ENCODE results near the gene GPR35. TPM values are rescaled to one million over a fixed set of nuclear protein-coding genes. Genes with fewer than 3 reads are reported as not detected.

GPR35 gene
- total and polyA plus RNA-seq, 2 of the 13 experiments (the other 11 are each of a cell fraction or from before 2014, with no cell fraction given): 27.1 to 44.2 TPM

DNA sequence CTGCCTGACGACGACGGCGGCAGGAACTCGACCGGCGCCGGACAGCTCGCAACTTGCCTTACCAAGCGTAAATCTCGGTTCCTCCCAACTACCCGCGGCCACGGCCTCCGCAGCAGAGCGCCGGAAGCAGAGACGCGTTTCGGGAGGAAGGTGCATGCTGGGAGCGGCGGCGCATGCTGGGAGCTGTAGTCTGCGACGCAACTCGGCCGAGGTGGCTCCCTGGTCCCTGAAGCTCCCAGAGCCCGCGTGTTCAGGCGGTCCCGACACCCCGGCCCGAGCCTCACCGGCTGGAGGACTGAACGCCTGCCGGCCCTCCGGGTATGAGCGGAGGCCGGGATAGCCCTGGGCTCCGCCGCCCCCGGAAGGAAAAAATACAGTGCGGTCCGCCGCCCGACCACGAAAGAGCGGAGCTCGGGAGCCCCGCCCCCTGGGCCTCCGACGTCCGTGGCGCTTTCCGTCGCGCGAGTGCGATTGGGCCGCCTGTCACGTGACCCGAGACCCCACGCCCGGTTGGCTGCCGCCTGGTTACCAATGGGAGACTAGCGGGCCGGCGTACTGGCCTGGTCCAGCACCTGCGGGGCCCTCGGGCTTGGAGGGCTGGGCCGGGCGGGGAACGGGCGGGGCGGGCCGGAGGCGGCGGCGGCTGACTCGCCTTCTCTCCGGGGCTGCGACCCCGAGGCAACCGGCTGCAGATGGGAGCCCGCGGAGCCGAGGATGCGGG, 38.9 kb upstream of the GPR35 start, which contains the start of gene CAPN10 (continued):
- TF ChIP-seq ZMYM3 (CRISPR knock-in tag; IDR thresholded peaks at IDR 0.05): no peak
- TF ChIP-seq, protein P1, sequence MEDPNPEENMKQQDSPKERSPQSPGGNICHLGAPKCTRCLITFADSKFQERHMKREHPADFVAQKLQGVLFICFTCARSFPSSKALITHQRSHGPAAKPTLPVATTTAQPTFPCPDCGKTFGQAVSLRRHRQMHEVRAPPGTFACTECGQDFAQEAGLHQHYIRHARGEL (CRISPR knock-in tag; IDR thresholded peaks at IDR 0.05): no peak
- no peak for TF ChIP-seq JUND (CRISPR knock-in tag; IDR thresholded peaks at IDR 0.05)
- TF ChIP-seq HOXA9 (CRISPR knock-in tag; IDR thresholded peaks at IDR 0.05; ENCODE audit: borderline replicate concordance): peak; percentile 88; the same call in 1 of the 2 replicates
- TF ChIP-seq, protein P2, sequence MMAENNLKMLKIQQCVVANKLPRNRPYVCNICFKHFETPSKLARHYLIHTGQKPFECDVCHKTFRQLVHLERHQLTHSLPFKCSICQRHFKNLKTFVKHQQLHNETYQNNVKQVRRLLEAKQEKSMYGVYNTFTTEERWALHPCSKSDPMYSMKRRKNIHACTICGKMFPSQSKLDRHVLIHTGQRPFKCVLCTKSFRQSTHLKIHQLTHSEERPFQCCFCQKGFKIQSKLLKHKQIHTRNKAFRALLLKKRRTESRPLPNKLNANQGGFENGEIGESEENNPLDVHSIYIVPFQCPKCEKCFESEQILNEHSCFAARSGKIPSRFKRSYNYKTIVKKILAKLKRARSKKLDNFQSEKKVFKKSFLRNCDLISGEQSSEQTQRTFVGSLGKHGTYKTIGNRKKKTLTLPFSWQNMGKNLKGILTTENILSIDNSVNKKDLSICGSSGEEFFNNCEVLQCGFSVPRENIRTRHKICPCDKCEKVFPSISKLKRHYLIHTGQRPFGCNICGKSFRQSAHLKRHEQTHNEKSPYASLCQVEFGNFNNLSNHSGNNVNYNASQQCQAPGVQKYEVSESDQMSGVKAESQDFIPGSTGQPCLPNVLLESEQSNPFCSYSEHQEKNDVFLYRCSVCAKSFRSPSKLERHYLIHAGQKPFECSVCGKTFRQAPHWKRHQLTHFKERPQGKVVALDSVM (CRISPR knock-in tag; IDR thresholded peaks at IDR 0.05): no peak; the same call in 1 of the 2 replicates
- TF ChIP-seq, protein P3, sequence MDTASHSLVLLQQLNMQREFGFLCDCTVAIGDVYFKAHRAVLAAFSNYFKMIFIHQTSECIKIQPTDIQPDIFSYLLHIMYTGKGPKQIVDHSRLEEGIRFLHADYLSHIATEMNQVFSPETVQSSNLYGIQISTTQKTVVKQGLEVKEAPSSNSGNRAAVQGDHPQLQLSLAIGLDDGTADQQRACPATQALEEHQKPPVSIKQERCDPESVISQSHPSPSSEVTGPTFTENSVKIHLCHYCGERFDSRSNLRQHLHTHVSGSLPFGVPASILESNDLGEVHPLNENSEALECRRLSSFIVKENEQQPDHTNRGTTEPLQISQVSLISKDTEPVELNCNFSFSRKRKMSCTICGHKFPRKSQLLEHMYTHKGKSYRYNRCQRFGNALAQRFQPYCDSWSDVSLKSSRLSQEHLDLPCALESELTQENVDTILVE (CRISPR knock-in tag; IDR thresholded peaks at IDR 0.05): peak; percentile 75
- no peak for TF ChIP-seq PCBP2 (optimal IDR thresholded peaks at IDR 0.05; ENCODE audit: low read depth, low read length, poor library complexity, severe bottlenecking)
- TF ChIP-seq, protein P4, sequence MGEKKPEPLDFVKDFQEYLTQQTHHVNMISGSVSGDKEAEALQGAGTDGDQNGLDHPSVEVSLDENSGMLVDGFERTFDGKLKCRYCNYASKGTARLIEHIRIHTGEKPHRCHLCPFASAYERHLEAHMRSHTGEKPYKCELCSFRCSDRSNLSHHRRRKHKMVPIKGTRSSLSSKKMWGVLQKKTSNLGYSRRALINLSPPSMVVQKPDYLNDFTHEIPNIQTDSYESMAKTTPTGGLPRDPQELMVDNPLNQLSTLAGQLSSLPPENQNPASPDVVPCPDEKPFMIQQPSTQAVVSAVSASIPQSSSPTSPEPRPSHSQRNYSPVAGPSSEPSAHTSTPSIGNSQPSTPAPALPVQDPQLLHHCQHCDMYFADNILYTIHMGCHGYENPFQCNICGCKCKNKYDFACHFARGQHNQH (CRISPR knock-in tag; IDR thresholded peaks at IDR 0.05): peak; percentile 69; the same call in 1 of the 2 replicates
- TF ChIP-seq, protein P5, sequence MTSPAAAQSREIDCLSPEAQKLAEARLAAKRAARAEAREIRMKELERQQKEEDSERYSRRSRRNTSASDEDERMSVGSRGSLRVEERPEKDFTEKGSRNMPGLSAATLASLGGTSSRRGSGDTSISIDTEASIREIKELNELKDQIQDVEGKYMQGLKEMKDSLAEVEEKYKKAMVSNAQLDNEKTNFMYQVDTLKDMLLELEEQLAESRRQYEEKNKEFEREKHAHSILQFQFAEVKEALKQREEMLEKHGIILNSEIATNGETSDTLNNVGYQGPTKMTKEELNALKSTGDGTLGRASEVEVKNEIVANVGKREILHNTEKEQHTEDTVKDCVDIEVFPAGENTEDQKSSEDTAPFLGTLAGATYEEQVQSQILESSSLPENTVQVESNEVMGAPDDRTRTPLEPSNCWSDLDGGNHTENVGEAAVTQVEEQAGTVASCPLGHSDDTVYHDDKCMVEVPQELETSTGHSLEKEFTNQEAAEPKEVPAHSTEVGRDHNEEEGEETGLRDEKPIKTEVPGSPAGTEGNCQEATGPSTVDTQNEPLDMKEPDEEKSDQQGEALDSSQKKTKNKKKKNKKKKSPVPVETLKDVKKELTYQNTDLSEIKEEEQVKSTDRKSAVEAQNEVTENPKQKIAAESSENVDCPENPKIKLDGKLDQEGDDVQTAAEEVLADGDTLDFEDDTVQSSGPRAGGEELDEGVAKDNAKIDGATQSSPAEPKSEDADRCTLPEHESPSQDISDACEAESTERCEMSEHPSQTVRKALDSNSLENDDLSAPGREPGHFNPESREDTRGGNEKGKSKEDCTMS (CRISPR knock-in tag; conservative IDR thresholded peaks at IDR 0.05): no peak
- TF ChIP-seq MEF2D (CRISPR knock-in tag; IDR thresholded peaks at IDR 0.05): peak; percentile 85
- TF ChIP-seq, protein P6, sequence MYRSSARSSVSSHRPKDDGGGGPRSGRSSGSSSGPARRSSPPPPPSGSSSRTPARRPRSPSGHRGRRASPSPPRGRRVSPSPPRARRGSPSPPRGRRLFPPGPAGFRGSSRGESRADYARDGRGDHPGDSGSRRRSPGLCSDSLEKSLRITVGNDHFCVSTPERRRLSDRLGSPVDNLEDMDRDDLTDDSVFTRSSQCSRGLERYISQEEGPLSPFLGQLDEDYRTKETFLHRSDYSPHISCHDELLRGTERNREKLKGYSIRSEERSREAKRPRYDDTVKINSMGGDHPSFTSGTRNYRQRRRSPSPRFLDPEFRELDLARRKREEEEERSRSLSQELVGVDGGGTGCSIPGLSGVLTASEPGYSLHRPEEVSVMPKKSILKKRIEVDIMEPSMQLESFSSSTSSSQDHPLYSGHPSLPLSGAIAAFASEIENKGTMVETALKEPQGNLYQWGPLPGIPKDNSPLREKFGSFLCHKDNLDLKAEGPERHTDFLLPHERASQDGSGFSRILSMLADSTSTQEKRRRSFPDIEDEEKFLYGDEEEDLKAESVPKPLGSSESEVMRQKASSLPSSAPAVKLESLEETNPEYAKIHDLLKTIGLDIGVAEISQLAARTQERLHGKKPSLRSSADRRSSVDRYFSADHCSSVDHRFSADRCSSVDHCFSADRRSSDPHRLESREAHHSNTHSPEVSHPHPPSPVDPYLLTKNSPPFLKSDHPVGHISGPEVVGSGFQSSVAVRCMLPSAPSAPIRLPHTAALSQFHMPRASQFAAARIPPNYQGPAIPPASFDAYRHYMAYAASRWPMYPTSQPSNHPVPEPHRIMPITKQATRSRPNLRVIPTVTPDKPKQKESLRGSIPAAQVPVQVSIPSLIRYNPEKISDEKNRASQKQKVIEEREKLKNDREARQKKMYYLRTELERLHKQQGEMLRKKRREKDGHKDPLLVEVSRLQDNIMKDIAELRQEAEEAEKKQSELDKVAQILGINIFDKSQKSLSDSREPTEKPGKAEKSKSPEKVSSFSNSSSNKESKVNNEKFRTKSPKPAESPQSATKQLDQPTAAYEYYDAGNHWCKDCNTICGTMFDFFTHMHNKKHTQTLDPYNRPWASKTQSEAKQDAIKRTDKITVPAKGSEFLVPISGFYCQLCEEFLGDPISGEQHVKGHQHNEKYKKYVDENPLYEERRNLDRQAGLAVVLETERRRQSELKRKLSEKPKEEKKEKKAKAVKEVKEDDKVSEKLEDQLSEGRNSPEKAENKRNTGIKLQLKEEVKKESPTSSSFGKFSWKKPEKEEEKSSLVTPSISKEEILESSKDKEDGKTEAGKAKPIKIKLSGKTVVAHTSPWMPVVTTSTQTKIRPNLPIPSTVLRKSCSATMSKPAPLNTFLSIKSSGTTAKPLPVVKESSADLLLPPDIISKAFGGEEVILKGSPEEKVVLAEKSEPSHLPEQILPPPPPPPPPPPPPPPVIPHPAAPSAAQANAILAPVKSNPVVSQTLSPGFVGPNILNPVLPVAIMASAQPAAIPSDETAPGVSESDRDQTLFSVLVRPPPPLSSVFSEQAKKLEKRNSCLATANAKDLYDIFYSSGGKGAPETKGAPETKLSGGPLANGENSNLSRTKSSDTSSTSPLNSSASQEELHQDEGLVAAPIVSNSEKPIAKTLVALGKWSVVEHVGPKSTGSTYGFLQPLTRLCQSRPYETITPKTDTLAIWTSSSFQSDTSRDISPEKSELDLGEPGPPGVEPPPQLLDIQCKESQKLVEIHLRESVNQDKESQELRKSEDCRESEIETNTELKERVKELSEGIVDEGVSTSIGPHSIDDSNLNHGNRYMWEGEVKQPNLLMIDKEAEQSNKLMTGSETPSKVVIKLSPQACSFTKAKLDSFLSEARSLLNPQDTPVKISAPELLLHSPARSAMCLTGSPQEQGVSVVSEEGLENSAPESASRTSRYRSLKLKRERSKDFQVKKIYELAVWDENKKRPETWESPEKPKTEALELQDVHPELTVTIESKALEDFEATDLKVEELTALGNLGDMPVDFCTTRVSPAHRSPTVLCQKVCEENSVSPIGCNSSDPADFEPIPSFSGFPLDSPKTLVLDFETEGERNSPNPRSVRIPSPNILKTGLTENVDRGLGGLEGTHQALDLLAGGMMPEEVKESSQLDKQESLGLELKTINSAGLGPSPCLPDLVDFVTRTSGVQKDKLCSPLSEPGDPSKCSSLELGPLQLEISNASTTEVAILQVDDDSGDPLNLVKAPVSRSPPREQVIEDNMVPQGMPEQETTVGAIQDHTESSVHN (CRISPR knock-in tag; IDR thresholded peaks at IDR 0.05): no peak
